ENCODE results near the gene WRAP73. TPM values are rescaled to one million over a fixed set of nuclear protein-coding genes. Genes with fewer than 3 reads are reported as not detected.
A peak's percentile ranks its signal among the peaks of the same experiment; 100 is the strongest.

WRAP73 gene
- total RNA-seq, 6 experiments from 2014 or later: 5.6 to 9.1 (median 7.1) TPM

- no peaks in the 10 kb centered on the region for H3K27me3 ChIP-seq
- ATAC-seq (no peak), DNase-seq (peak in 1 of 3 donors; percentile 36)
- H3K36me3 ChIP-seq: peaks cover 0 to 13% (median 0%) of the 10 kb centered on the region in 4 donors
- TF ChIP-seq, protein P1, sequence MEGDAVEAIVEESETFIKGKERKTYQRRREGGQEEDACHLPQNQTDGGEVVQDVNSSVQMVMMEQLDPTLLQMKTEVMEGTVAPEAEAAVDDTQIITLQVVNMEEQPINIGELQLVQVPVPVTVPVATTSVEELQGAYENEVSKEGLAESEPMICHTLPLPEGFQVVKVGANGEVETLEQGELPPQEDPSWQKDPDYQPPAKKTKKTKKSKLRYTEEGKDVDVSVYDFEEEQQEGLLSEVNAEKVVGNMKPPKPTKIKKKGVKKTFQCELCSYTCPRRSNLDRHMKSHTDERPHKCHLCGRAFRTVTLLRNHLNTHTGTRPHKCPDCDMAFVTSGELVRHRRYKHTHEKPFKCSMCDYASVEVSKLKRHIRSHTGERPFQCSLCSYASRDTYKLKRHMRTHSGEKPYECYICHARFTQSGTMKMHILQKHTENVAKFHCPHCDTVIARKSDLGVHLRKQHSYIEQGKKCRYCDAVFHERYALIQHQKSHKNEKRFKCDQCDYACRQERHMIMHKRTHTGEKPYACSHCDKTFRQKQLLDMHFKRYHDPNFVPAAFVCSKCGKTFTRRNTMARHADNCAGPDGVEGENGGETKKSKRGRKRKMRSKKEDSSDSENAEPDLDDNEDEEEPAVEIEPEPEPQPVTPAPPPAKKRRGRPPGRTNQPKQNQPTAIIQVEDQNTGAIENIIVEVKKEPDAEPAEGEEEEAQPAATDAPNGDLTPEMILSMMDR (IDR thresholded peaks at IDR 0.05): no peak
- TF ChIP-seq POLR2A (IDR thresholded peaks at IDR 0.05): no peak
- peaks cover 0 to 12% (median 0%) of the 10 kb centered on the region in 4 donors for H3K4me1 ChIP-seq
- intact Hi-C loops (cut with DNase I): no loop called here
- no peaks in the 10 kb centered on the region for H3K9me3 ChIP-seq
- H3K27ac ChIP-seq: no peak overlapping the region
- 90% methylated on average over 3 of the region's 25 CpGs for WGBS (ENCODE audit: insufficient coverage, low coverage, low lambda C conversion rate, missing lambda C conversion rate)
- no peak overlapping the region for H3K4me3 ChIP-seq
Measured at GRCh38 chr1:3644273-3644672, 5.6 kb downstream of the WRAP73 start.

- H3K36me3 ChIP-seq: peaks cover 0 to 18% (median 1%) of the 10 kb centered on the region in 4 donors
- peak in 2 of 3 donors; percentile 39 to 40 for DNase-seq
- intact Hi-C loops (cut with DNase I): no loop called here
- TF ChIP-seq POLR2A (IDR thresholded peaks at IDR 0.05): no peak
- TF ChIP-seq, protein P1 (IDR thresholded peaks at IDR 0.05): no peak
- H3K4me1 ChIP-seq: peaks cover 0 to under 1% (median 0%) of the 10 kb centered on the region in 4 donors
- H3K9me3 ChIP-seq: no peaks in the 10 kb centered on the region
- WGBS (ENCODE audit: insufficient coverage, low coverage, low lambda C conversion rate, missing lambda C conversion rate): 95% methylated on average over 15 of the region's 43 CpGs
- H3K27ac ChIP-seq: no peak overlapping the region
- H3K27me3 ChIP-seq: no peaks in the 10 kb centered on the region
- no peak for ATAC-seq
- H3K4me3 ChIP-seq: no peak overlapping the region
Measured at GRCh38 chr1:3642919-3643675, 6.8 kb downstream of the WRAP73 start.

DNA sequence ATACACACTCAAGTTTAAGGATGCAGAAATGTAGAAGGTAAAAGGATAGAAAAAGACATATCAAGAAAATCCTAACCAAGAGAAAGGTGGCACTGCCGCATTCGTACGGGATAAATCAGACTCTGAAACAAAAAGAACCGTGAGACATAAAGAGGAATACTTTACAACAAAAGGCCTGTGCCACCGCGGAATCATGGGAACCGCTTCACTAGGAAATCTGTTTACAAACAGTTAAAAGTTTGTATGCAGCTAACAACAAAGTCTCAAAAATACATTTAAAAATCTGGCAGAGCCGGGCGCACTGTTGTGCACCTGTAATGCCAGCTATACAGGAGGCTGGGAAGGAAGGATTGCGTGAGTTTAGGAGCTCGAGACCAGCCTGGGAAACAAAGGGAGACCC, 8.1 kb downstream of the WRAP73 start:
- ATAC-seq (no peak), DNase-seq (peak in 1 of 3 donors; percentile 13)
- H3K4me3 ChIP-seq: no peak overlapping the region
- intact Hi-C loops (cut with DNase I): no loop called here
- no peaks in the 10 kb centered on the region for H3K27me3 ChIP-seq
- H3K9me3 ChIP-seq: no peaks in the 10 kb centered on the region
- H3K27ac ChIP-seq: no peak overlapping the region
- H3K4me1 ChIP-seq: no peaks in the 10 kb centered on the region
- TF ChIP-seq, protein P1 (IDR thresholded peaks at IDR 0.05): no peak
- no peak for TF ChIP-seq POLR2A (IDR thresholded peaks at IDR 0.05)
- WGBS (ENCODE audit: insufficient coverage, low coverage, low lambda C conversion rate, missing lambda C conversion rate): 97% methylated on average over 11 of the region's 11 CpGs
- H3K36me3 ChIP-seq: peaks cover 0 to 26% (median 2%) of the 10 kb centered on the region in 4 donors

DNA sequence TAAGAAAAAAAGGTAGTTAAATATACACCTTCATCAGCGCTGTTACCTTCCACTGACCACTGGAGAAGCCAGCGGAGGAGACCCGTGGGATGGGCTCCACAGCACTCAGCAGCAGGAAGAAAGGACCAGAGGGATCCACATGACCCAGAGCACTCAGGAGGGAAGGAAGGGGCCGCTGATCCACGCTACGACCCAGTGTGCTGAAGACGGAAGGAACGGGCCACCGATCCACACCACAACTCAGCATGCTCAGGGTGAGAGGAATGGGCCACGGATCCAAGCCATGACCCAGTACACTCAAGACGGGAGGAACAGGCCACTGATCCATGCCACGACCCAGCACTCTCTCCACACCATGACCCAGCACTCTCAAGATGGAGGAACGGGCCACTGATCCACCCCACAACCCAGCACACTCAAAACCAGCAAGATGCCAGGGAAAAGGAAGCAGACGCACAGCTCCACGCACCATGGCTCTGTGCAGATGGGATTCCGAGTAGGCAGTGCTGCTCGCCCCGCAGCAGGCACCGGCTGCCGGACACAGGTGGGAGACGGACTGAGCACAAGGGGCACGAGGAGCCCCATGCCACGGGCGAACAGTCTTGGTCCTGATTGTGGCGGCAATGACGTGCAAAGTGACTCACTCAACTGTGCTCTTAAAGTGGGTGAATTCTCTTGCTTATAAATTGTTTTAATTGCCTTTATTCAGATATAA, 8.7 kb downstream of the WRAP73 start:
- DNase-seq (peak in 2 of 3 donors; percentile 32 to 37), ATAC-seq (no peak)
- WGBS (ENCODE audit: insufficient coverage, low coverage, low lambda C conversion rate, missing lambda C conversion rate): 97% methylated on average over 17 of the region's 26 CpGs
- no peaks in the 10 kb centered on the region for H3K27me3 ChIP-seq
- H3K36me3 ChIP-seq: peaks cover 0 to 26% (median 4%) of the 10 kb centered on the region in 4 donors
- no peak for TF ChIP-seq POLR2A (IDR thresholded peaks at IDR 0.05)
- TF ChIP-seq, protein P1 (IDR thresholded peaks at IDR 0.05): no peak
- no peak overlapping the region for H3K4me3 ChIP-seq
- no peak overlapping the region for H3K27ac ChIP-seq
- no peaks in the 10 kb centered on the region for H3K9me3 ChIP-seq
- intact Hi-C loops (cut with DNase I): no loop called here
- no peaks in the 10 kb centered on the region for H3K4me1 ChIP-seq

All from right lobe of liver (tissue), 6 donors.